ENCODE results near the gene CLK4.

Gene CLK4

GRCh38 chr5:178668579-178668978, 41.7 kb upstream of the CLK4 start:
- DNase-seq (ENCODE audit: extremely low read depth, low read depth): no peak
- no peak for TF ChIP-seq CTCF (IDR thresholded peaks at IDR 0.05; ENCODE audit: low read depth, low read length)

GRCh38 chr5:178667688-178668087, 40.8 kb upstream of the CLK4 start:
- DNase-seq (ENCODE audit: extremely low read depth, low read depth): no peak
- no peak for TF ChIP-seq CTCF (IDR thresholded peaks at IDR 0.05; ENCODE audit: low read depth, low read length)

- TF ChIP-seq CTCF (IDR thresholded peaks at IDR 0.05; ENCODE audit: low read depth, low read length): no peak
- DNase-seq (ENCODE audit: extremely low read depth, low read depth): no peak
Observed at GRCh38 chr5:178667101-178667500, 40.3 kb upstream of the CLK4 start.

GRCh38 chr5:178664141-178664540, 37.3 kb upstream of the CLK4 start:
- no peak for TF ChIP-seq CTCF (IDR thresholded peaks at IDR 0.05; ENCODE audit: low read depth, low read length)

DNA sequence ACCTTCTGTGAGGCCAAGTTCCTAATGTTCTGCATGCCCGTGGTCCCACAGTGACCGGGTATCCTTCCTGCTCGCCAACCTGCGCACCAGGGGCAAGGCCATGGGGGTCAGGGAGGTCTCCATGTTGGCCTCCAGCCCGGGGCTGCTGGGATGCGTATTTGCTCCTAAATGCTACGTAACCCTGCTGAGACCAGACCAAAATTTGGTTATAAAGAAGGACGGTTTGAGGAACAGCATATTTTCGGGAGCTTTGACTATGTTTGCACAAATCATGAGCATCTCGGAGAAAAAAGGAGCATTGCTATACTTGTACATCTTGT, 35.7 kb upstream of the CLK4 start:
- no peak for DNase-seq (ENCODE audit: extremely low read depth, low read depth)
- no peak for TF ChIP-seq CTCF (IDR thresholded peaks at IDR 0.05; ENCODE audit: low read depth, low read length)

More at GRCh38 chr5:178664141-178664540, 37.3 kb upstream of the CLK4 start:
- no peak for DNase-seq (ENCODE audit: extremely low read depth, low read depth)

DNA sequence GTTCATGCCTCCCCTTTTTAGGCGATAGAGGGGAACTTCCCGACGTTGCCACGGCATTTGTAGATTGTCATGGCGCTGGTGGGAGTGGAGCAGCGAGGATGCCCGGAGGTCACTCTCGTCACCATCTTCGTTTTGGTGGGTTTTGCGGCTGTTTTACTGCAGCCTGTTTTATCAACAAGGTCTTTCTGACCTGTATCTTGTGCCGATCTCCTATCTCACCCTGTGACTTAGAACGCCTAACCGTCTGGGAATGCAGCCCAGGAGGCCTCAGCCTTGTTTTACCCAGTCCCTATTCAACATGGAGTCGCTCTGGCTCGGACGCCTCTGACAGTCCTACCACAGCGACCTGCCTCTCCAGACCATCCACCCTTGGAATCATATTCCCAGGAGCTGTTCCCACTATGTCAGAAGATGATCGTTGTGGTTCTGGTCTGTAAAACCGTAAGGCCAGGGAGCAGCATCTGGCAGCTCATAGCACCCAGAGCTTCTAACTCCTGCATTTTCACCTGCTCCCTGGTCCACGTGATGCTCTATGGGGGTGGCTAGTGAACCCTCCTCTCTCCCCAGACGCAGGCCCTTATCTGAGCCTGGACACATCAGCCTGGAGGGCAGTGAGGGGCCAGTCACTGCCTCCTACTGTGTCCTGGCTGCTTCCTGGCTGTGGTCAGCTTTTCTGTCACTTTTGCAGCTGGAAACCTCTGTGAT, 35.1 kb upstream of the CLK4 start:
- no peak for TF ChIP-seq CTCF (IDR thresholded peaks at IDR 0.05; ENCODE audit: low read depth, low read length)
- no peak for DNase-seq (ENCODE audit: extremely low read depth, low read depth)

- no peak for DNase-seq (ENCODE audit: extremely low read depth, low read depth)
- no peak for TF ChIP-seq CTCF (IDR thresholded peaks at IDR 0.05; ENCODE audit: low read depth, low read length)
Observed at GRCh38 chr5:178651046-178651810, 24.4 kb upstream of the CLK4 start.

All from AG09319 (cell line).